Gastrocnemius medialis (tissue), 4 donors: ENCODE measurements around the gene ABTB2. TPM values are rescaled to one million over a fixed set of nuclear protein-coding genes. Genes with fewer than 3 reads are reported as not detected.

ENCODE experiments used
- ATAC-seq, 2 donors: fragments of 150-250 bp; one replicate each; pipeline ENCODE4 v1.9.1; 2016
- DNase-seq, 2 donors: peaks; one replicate each; pipeline ENCODE4 v3.0.0-alpha.2; 2019
- H3K27ac ChIP-seq, 4 donors: fragments of 200-600 bp; sonication (generic); 1 replicate in 1 of 4; 2 replicates in 3 of 4; pipeline ENCODE4 v1.5.1; 2016 to 2018; ENCODE audit warnings: mild to moderate bottlenecking in 2 of 4, moderate library complexity in 1 of 4
- H3K27me3 ChIP-seq, 3 donors: fragments of 200-600 bp; sonication (generic) in 2 of 3; 1 replicate in 1 of 3; 2 replicates in 2 of 3; pipeline versions ENCODE4 v1.5.1 to v1.6.0; 2016 to 2019; ENCODE audit warnings: mild to moderate bottlenecking in 1 of 3, moderate library complexity in 1 of 3
- H3K36me3 ChIP-seq, 2 donors: fragments of 200-600 bp; sonication (generic) in 1 of 2; one replicate each; pipeline ENCODE4 v1.5.1; 2017 to 2018
- H3K4me1 ChIP-seq, 2 donors: fragments of 200-600 bp; sonication (generic) in 1 of 2; one replicate each; pipeline ENCODE4 v1.5.1; 2016 to 2017; ENCODE audit warnings: mild to moderate bottlenecking in 2 of 2
- H3K4me3 ChIP-seq, 4 donors: fragments of 200-600 bp; sonication (generic) in 3 of 4; 1 replicate in 1 of 4; 2 replicates in 3 of 4; pipeline ENCODE4 v1.5.1; 2016 to 2019; ENCODE audit warnings: mild to moderate bottlenecking in 2 of 4
- H3K9me3 ChIP-seq, 3 donors: fragments of 200-600 bp; sonication (generic) in 2 of 3; 1 replicate in 1 of 3; 2 replicates in 2 of 3; pipeline ENCODE4 v1.5.1; 2016 to 2019
- POLR2A ChIP-seq, 2 donors: fragments of 450-650 bp; IDR thresholded peaks; one replicate each; pipeline ENCODE4 v1.6.1; 2017; ENCODE audit warnings: antibody characterized with exemption in 2 of 2, mild to moderate bottlenecking in 2 of 2, moderate library complexity in 2 of 2
- in situ Hi-C, 4 donors: fragments of 200-750 bp; cut with MboI; loops; one replicate each; pipeline versions ENCODE4 v1.15.0 to v1.8.0; 2017; ENCODE audit warnings: low sequenced_read_pairs in 4 of 4
- intact Hi-C: fragments of 100-400 bp; cut with DNase I; formaldehyde crosslinking; loops from one replicate; pipeline ENCODE4 v1.15.1; 2023; ENCODE audit warnings: low total_unique reads
- total RNA-seq, 4 donors: library from RNA; depleted of rRNA; stranded (reverse); fragments of >200 nt; gene quantifications; one replicate each; pipeline versions ENCODE4 v1.1.0 to v1.2.3, GENCODE V29; 2016
- TF ChIP-seq, protein P1 (sequence below), 5 experiments: fragments of 450-650 bp in 3 of 5; fragments of 200-600 bp in 2 of 5; sonication (generic) in 2 of 5; IDR thresholded peaks in 4 of 5; conservative IDR thresholded peaks in 1 of 5; 1 replicate in 4 of 5; 2 replicates in 1 of 5; pipeline ENCODE4 v1.5.1; 2016 to 2019; ENCODE audit warnings: antibody characterized with exemption in 5 of 5, mild to moderate bottlenecking in 3 of 5, moderate library complexity in 3 of 5

ABTB2 gene
- total RNA-seq, 4 donors from 2014 or later, result 8.8 to 30.7 (median 12.2) TPM

DNA sequence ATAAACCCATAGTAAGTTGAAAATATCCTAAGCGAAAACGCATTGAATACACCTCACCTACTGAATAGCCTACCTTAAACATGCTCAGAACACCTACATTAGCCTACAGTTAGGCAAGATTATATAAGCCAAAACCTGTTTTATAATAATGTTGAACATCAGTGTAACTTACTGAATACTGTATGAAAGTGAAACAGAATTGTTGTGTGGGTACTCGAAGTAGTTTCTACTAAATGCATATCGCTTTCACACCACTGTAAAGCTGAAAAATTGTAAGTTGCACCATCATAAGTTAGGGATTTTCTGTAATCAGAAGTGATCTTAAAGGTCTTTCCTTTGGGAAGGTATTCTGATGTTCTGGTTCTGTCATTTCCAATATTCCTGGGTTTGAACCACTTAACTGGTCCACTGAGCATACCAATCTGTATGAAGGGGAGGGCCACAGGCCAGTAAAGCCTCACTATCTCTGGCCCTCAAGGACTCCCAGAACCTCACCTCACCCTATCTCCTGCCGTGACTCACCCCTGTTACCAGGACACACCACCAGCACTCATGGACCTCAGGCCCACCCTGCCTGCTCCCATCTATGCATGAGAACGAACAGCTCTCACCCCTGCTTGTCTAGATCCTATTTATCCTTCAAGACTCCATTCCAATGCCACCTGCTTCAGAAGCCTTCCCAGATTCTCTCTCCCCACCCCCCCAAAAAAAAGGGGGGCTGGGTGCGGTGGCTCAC lies 182.4 kb downstream of the ABTB2 start:
- in situ Hi-C loops (loop anchor here (5.0 to 25.0 kb wide), 3 partner anchors 182 to 312 kb away; partner anchors contain the start of gene ABTB2 (in 1 of the 4)), intact Hi-C loops (loop anchor here (5.0 kb wide), 1 partner anchor 77 kb away; no protein-coding TSS in a partner anchor)
- ATAC-seq, result no peak
- no peak for DNase-seq
- Histone ChIP-seq H3K27me3 (no peaks in the 10 kb centered on the region), H3K27ac (no peak overlapping the region), H3K4me3 (no peak overlapping the region), H3K9me3 (no peaks in the 10 kb centered on the region), H3K36me3 (no peaks in the 10 kb centered on the region), H3K4me1 (peaks cover 5 to 6% of the 10 kb centered on the region in 2 donors)
- TF ChIP-seq POLR2A (IDR thresholded peaks at IDR 0.05), result no peak
- TF ChIP-seq, protein P1, sequence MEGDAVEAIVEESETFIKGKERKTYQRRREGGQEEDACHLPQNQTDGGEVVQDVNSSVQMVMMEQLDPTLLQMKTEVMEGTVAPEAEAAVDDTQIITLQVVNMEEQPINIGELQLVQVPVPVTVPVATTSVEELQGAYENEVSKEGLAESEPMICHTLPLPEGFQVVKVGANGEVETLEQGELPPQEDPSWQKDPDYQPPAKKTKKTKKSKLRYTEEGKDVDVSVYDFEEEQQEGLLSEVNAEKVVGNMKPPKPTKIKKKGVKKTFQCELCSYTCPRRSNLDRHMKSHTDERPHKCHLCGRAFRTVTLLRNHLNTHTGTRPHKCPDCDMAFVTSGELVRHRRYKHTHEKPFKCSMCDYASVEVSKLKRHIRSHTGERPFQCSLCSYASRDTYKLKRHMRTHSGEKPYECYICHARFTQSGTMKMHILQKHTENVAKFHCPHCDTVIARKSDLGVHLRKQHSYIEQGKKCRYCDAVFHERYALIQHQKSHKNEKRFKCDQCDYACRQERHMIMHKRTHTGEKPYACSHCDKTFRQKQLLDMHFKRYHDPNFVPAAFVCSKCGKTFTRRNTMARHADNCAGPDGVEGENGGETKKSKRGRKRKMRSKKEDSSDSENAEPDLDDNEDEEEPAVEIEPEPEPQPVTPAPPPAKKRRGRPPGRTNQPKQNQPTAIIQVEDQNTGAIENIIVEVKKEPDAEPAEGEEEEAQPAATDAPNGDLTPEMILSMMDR (IDR thresholded peaks at IDR 0.05 in 4 of 5, conservative IDR thresholded peaks at IDR 0.05 in 1 of 5), result no peak

DNA sequence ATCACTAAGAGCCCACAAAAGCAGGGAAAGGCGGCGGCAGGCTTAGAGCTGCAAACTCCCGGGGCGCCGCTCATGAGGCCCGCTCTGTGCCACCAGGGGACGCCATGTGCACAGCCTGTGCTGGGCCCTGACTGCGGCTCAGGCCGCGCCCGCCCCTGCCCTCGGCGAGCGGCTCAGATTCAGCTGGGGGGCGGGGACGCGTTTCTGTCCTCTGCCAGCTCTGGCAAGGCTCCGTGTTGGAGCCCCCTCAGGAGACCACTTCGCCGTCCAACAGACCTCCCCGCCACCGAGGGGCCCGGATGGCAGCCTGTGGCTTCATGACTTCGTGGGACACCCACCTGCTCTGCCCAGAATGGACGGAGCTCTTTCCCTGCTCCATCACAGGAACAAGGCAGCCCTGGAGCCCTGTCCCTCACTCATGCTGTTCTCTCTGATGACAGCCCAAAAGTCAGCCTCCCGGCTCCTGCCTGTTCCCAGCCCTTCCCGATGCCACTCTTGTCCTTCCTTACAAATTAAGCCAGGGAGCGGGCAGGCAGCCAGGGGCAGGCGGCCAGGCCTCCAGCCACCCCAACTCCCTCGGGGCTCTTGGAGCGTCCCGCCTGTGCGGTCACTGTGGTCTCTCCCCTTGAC lies 183.3 kb downstream of the ABTB2 start:
- intact Hi-C loops, result loop anchor here (1.0 to 5.0 kb wide), 3 partner anchors 78 to 318 kb away; no protein-coding TSS in a partner anchor
- no peak for TF ChIP-seq POLR2A (IDR thresholded peaks at IDR 0.05)
- TF ChIP-seq, protein P1 (IDR thresholded peaks at IDR 0.05 in 4 of 5, conservative IDR thresholded peaks at IDR 0.05 in 1 of 5), result peak; percentile 94 to 99 (median 97)
- peaks cover 5 to 6% of the 10 kb centered on the region in 2 donors for H3K4me1 ChIP-seq
- peak; percentile 62 to 68 for DNase-seq
- in situ Hi-C loops, result loop anchor here (5.0 to 25.0 kb wide), 3 partner anchors 183 to 313 kb away; partner anchors contain the start of gene ABTB2 (in 1 of the 4)
- H3K36me3 ChIP-seq, result no peaks in the 10 kb centered on the region
- H3K27ac ChIP-seq, result peak overlapping the region in 3 of 4 donors; percentile 6 to 45 (median 12)
- peak overlapping the region; percentile 26 to 43 (median 33) for H3K4me3 ChIP-seq
- no peaks in the 10 kb centered on the region for H3K9me3 ChIP-seq
- peak; percentile 84 to 93 for ATAC-seq
- no peaks in the 10 kb centered on the region for H3K27me3 ChIP-seq

DNA sequence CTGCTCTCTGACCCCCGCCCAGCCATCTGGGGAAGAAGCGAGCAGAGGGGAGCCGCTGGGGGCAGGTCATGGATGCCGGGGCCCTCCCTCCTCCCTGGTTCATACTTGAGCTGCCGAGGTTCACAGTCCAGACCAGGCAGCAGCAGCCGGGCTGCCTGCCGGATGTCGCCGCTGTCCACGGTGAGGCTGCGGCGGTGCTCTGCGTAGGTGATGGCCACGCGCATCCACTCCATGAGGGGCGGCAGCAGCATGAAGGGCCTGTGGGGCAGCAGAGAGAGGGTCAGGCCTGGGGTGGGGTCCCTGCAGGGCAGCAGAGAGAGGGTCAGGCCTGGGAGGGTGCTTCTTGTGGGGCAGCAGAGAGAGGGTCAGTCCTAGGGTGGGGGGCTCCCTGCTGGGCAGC lies 184.8 kb downstream of the ABTB2 start:
- intact Hi-C loops, result loop anchor here (5.0 kb wide), 1 partner anchor 319 kb away; no protein-coding TSS in a partner anchor
- H3K4me1 ChIP-seq, result peaks cover 5 to 14% of the 10 kb centered on the region in 2 donors
- no peak overlapping the region for H3K4me3 ChIP-seq
- no peaks in the 10 kb centered on the region for H3K36me3 ChIP-seq
- H3K9me3 ChIP-seq, result no peaks in the 10 kb centered on the region
- in situ Hi-C loops, result loop anchor here in 2 of 4 donors (25.0 kb wide), 1 partner anchor 314 kb away; no protein-coding TSS in a partner anchor
- H3K27me3 ChIP-seq, result no peaks in the 10 kb centered on the region
- no peak for DNase-seq
- H3K27ac ChIP-seq, result no peak overlapping the region
- no peak for ATAC-seq
- TF ChIP-seq, protein P1 (IDR thresholded peaks at IDR 0.05 in 4 of 5, conservative IDR thresholded peaks at IDR 0.05 in 1 of 5), result no peak
- no peak for TF ChIP-seq POLR2A (IDR thresholded peaks at IDR 0.05)

DNA sequence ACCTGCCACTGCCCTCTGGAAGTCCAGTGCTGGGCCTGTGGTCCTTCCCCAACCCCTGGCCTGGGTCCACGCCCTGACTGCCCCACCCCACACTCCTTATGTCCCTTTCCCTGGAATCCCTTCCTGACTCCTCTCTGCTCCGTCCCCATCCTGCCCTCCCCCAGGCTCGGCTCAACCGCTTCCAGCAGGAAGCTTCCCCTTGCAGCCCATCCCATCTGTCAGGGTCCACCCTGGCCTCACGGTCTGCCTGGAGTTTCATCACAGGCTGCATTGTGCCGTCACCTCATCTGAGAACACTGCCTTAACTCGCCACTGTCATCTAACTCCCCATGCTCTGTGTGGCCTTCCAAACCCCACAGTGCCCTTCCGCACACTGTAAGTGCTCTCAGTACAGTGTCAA lies 188.1 kb downstream of the ABTB2 start:
- no peak for DNase-seq
- TF ChIP-seq POLR2A (IDR thresholded peaks at IDR 0.05), result no peak
- TF ChIP-seq, protein P1 (IDR thresholded peaks at IDR 0.05 in 4 of 5, conservative IDR thresholded peaks at IDR 0.05 in 1 of 5), result no peak
- Histone ChIP-seq H3K36me3 (no peaks in the 10 kb centered on the region), H3K27me3 (no peaks in the 10 kb centered on the region), H3K27ac (peak overlapping the region in 3 of 4 donors; percentile 59 to 67 (median 61)), H3K4me1 (peaks cover 4 to 10% of the 10 kb centered on the region in 2 donors), H3K4me3 (no peak overlapping the region), H3K9me3 (no peaks in the 10 kb centered on the region)
- intact Hi-C loops, result loop anchor here (5.0 kb wide), 1 partner anchor 323 kb away; no protein-coding TSS in a partner anchor
- in situ Hi-C loops, result loop anchor here in 2 of 4 donors (25.0 kb wide), 1 partner anchor 318 kb away; no protein-coding TSS in a partner anchor
- ATAC-seq, result no peak
